HG03460 (cell line): Measurements from ENCODE around the gene APOL2.
"Not testable (repeated sequence)": the region's sequence is repeated elsewhere in the genome, so short reads cannot be mapped to it uniquely, and the experiment has no call there.

Source experiments
- ATAC-seq: cut with Tn5 transposase; IDR thresholded peaks from one replicate; pipeline ENCODE4 v1.9.1; 2021; ENCODE audit not compliant: unreplicated experiment

Gene APOL2

GRCh38 chr22:36201025-36201424 is 38.3 kb downstream of the APOL2 start:
- not testable (repeated sequence) for ATAC-seq

- no peak for ATAC-seq
These were observed 40.3 kb downstream of the APOL2 start for GRCh38 chr22:36199001-36199551.

GRCh38 chr22:36198536-36198935 is 40.8 kb downstream of the APOL2 start:
- ATAC-seq, result no peak

GRCh38 chr22:36197514-36198146 is 41.7 kb downstream of the APOL2 start:
- no peak for ATAC-seq

- no peak for ATAC-seq
These were observed 42.3 kb downstream of the APOL2 start for GRCh38 chr22:36197065-36197440.

- ATAC-seq, result no peak
These were observed 42.9 kb downstream of the APOL2 start for GRCh38 chr22:36196254-36197064.

GRCh38 chr22:36194971-36195370 is 44.4 kb downstream of the APOL2 start:
- ATAC-seq, result no peak

- ATAC-seq, result no peak
These were observed 44.9 kb downstream of the APOL2 start for GRCh38 chr22:36194385-36194784.

- ATAC-seq, result no peak
These were observed 45.8 kb downstream of the APOL2 start for GRCh38 chr22:36193577-36193976.

- ATAC-seq, result no peak
These were observed 46.2 kb downstream of the APOL2 start for GRCh38 chr22:36193171-36193570.

- no peak for ATAC-seq
These were observed 46.8 kb downstream of the APOL2 start for GRCh38 chr22:36192542-36192941.

GRCh38 chr22:36191106-36191836 is 48.1 kb downstream of the APOL2 start:
- no peak for ATAC-seq

GRCh38 chr22:36187862-36188261 is 51.5 kb downstream of the APOL2 start:
- not testable (repeated sequence) for ATAC-seq

GRCh38 chr22:36185828-36186624 is 53.3 kb downstream of the APOL2 start:
- ATAC-seq, result no peak

- no peak for ATAC-seq
These were observed 54.8 kb downstream of the APOL2 start for GRCh38 chr22:36184433-36185025.

- ATAC-seq, result no peak
These were observed 55.9 kb downstream of the APOL2 start for GRCh38 chr22:36183446-36183845.

GRCh38 chr22:36182857-36183256 is 56.5 kb downstream of the APOL2 start:
- ATAC-seq, result no peak

GRCh38 chr22:36182056-36182455 is 57.3 kb downstream of the APOL2 start:
- ATAC-seq, result no peak

GRCh38 chr22:36180928-36181327 is 58.4 kb downstream of the APOL2 start:
- ATAC-seq, result no peak
